SK-N-DZ (cell line): ENCODE measurements around the gene MARS1. TPM values are rescaled to one million over a fixed set of nuclear protein-coding genes. Genes with fewer than 3 reads are reported as not detected.
"Not testable (repeated sequence)": the region's sequence is repeated elsewhere in the genome, so short reads cannot be mapped to it uniquely, and the experiment has no call there.

Source experiments
- DNase-seq: peaks from one replicate; pipeline ENCODE4 v3.0.0-alpha.2; 2015; ENCODE audit warnings: low spot score
- polyA plus RNA-seq, 2 experiments: library from polyadenylated mRNA; depleted of rRNA; stranded (reverse); fragments of >200 nt; gene quantifications; 2 replicates each; pipeline ENCODE4 v1.2.3, GENCODE V29; 2014

MARS1 gene
- 161 and 172 TPM in 2 replicates for polyA plus RNA-seq (2014; cell fraction: cytosol; rRNA removed)
- polyA plus RNA-seq (2014; cell fraction: nucleus; rRNA removed) = 617 and 1,802 TPM in 2 replicates

DNA sequence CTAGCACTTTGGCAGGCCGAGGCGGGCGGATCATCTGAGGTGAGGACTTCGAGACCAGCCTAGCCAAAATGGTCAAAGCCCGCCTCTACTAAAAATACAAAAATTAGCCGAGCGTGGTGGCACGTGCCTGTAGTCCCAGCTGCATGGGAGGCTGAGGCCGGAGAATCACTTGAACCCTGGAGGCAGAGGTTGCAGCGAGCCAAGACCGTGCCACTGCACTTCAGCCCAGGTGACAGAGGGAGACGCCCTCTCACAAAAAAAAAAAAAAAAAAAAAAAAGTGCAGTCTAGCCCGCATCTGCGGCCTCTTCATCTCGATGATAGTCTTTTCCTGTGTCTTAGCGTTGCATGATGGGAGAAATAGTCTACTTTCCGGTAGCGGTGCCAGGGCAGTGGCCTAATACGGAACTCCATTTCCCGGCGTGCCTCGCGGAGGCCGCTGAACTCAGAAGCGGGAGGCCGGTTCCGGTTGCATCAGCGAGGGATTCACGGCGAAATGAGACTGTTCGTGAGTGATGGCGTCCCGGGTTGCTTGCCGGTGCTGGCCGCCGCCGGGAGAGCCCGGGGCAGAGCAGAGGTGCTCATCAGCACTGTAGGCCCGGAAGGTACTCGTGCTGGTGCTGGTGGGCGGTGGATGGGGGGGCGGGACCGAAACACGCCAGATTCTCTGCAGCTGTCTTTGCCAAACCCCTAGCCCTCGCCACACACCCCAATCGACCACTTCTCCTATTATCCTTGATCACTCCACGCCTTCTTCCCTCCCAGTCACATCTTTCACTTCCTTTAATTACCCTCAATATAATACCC is at the start of gene MARS1:
Gene MARS1 (plus strand): TSS at position 472 of the 805 bp plus-strand sequence. CDS start 23 bp downstream, at position 495.
- DNase-seq = peak; percentile 98

DNA sequence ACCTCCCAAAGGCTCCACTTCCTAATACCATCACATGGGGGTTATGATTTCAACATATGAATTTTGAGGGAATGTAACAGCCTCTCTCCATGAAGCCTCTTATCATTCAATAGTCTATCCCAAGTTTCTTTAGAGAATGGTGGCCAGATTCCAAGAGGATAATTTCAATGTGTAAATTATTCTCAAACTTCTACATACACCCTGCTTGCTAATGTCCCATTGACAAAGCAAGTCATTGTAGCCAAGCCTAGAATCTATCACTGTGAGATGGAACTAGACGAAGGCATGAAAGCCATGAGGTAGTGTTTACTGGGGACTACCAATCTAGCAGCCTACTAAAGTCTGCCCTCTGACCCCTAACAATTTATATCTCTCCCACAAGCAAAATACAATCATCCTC is 49.5 kb upstream of the MARS1 start:
- DNase-seq = no peak

GRCh38 chr12:57439762-57440266 is 48.1 kb upstream of the MARS1 start:
- no peak for DNase-seq

GRCh38 chr12:57441393-57441792 is 46.5 kb upstream of the MARS1 start:
- not testable (repeated sequence) for DNase-seq

DNA sequence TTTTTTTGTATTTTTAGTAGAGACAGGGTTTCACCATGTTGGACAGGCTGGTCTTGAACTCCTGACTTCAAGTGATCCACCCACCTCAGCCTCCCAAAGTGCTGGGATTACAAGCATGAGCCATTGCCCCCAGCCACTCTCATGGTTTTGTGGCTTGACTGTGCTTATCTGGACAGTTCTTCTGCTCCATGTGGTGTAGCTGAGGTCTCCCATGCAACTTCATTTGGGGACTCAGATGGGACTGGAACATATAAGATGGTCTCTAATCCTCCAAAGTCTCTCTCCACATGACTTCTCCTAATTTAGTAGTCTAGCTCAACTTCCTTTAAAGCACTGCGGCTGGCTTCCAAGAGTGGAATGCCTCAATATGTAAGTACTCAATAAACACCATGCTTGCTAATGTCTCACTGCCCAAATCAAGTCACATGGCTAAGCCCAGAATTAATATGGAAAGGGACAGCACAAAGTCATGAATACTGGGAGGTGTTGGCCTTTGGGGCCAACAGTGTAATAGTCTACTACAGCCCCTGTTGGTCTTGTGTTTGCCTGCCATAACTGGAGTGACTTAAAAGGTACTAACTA is 45.9 kb upstream of the MARS1 start:
- no peak for DNase-seq

DNA sequence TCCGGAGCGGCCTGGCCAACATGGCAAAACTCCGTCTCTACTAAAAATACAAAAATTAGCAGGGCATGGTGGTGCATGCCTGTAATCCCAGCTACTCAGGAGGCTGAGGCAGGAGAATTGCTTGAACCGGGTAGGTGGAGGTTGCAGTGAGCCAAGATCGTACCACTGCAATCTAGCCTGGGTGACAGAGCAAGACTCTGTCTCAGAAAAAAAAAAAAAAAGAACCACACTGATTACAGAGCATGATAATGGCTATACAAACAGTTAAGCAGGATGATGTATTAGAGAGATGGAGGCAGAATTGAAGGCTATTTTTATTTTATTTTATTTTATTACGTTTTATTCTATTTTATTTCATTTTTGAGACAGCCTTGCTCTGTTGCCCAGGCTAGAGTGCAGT is 43.5 kb upstream of the MARS1 start:
- not testable (repeated sequence) for DNase-seq

DNA sequence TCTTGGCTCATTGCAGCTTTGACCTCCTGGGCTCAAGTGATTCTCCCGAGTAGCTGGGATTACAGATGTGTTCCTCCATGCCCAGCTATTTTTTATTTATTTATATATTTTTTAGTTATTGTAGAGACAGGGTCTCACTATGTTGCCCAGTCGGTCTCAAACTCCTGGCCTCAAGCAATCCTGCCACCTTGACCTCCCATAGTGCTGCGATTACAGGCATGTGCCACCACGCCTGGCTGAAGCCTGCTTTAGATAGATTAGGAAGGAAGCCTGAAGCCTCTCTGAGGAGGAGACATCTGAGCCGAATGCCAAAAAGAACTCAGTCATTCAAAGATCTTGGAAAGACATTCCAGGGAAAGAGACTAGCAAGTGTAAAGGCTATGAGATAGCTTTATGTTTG is 43.1 kb upstream of the MARS1 start:
- DNase-seq = no peak

- DNase-seq = no peak
Observed at GRCh38 chr12:57446292-57446960, 41.4 kb upstream of the MARS1 start.

DNA sequence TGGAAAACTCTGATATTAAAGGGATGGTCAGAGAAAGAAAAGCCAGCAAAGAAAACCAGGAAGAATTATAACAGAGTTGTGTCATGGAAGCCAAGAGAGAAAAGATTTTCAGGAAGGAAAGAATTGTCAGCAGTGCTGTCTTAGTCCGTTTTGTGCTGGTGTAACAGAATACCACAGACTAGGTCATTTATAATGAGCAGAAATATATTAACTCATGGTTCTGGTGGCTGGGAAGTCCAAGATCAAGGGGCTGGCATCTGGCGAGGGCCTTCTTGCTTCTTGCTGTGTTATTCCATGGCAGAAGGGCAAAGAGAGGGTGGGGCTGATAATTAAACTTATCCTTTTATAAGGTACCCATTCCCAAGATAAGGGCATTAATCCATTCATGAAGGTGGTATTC is 39.2 kb upstream of the MARS1 start:
- no peak for DNase-seq

GRCh38 chr12:57449375-57449774 is 38.5 kb upstream of the MARS1 start:
- no peak for DNase-seq

GRCh38 chr12:57450057-57450456 is 37.8 kb upstream of the MARS1 start:
- DNase-seq = no peak

GRCh38 chr12:57451233-57451778 is 36.6 kb upstream of the MARS1 start:
- no peak for DNase-seq

- no peak for DNase-seq
Observed at GRCh38 chr12:57452181-57452936, 35.5 kb upstream of the MARS1 start.

DNA sequence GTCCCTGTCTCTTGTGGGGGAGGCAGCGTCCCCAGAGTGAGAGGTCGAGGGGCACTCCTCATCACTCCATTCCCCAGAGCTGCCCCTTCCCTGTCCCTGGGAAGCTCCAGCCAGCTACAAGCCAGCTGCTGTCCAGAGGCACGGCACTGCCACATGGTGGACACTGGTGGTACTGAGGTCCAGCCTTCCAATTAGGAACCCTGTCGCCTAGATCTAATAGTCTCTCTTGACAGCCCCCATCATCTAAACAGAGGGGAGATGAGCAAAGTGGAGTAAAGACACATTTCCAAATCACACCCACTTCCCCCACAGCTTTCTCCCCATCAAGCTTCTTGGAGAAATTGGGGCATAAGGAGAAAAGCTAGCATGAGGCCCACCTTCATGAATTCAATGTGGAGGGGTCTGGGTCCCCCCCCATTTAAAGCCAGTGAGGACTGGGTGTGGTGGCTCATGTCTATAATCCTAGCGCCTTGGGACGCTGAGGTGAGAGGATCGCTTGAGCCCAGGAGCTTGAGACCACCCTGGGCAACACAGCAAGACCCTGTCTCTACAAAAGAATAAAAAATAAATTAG is 34.8 kb upstream of the MARS1 start:
- peak; percentile 85 for DNase-seq

- DNase-seq = no peak
Observed at GRCh38 chr12:57454213-57454565, 33.7 kb upstream of the MARS1 start.

DNA sequence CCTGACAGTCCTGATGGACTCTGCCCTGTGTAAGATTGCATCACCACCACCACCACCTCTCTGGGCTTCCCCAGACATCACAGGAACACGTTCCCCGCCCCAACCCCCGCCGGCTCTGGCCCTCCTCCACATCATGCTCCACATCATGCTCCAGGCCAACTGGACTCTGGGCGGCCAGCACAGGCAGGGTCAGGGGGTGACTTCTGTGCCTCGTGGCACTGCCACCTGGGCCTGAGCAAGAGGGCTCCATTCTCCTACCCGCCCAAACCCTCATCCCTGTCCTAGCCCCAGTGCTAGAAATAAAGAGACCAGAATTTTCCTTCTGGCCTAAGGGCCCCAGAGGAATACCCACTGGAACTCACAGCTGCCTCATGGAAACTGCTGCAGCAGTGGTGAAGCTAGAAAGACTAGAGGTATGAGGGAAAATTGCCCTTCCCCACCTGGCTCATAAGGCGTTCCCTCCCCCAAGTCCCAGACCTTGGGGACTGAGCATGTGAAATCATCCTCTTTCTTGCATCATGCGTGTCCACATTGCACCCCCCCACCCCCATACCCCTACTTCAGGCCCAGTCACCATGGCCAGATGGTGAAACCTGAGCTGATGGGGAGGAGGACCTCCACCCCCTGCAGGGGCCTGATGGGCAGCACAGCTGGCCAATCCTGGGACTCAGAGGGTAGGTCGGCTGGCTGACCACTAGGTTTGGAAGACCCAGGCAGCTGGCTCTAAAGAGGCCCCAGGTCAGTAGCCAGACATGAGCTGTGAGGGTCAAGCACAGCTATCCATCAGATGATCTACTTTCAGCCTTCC is 33.1 kb upstream of the MARS1 start, which contains the start of gene INHBE:
Gene INHBE (plus strand): TSS at position 742 of the 808 bp plus-strand sequence. CDS start 230 bp downstream, outside the sequence.
- peak; percentile 87 for DNase-seq

GRCh38 chr12:57455374-57456144 is 32.3 kb upstream of the MARS1 start:
- DNase-seq = no peak

DNA sequence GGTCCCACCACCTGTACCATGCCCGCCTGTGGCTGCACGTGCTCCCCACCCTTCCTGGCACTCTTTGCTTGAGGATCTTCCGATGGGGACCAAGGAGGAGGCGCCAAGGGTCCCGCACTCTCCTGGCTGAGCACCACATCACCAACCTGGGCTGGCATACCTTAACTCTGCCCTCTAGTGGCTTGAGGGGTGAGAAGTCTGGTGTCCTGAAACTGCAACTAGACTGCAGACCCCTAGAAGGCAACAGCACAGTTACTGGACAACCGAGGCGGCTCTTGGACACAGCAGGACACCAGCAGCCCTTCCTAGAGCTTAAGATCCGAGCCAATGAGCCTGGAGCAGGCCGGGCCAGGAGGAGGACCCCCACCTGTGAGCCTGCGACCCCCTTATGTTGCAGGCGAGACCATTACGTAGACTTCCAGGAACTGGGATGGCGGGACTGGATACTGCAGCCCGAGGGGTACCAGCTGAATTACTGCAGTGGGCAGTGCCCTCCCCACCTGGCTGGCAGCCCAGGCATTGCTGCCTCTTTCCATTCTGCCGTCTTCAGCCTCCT is 31.6 kb upstream of the MARS1 start:
- DNase-seq = peak; percentile 81
